ENCODE measurements around the gene ZNF471.

DNA sequence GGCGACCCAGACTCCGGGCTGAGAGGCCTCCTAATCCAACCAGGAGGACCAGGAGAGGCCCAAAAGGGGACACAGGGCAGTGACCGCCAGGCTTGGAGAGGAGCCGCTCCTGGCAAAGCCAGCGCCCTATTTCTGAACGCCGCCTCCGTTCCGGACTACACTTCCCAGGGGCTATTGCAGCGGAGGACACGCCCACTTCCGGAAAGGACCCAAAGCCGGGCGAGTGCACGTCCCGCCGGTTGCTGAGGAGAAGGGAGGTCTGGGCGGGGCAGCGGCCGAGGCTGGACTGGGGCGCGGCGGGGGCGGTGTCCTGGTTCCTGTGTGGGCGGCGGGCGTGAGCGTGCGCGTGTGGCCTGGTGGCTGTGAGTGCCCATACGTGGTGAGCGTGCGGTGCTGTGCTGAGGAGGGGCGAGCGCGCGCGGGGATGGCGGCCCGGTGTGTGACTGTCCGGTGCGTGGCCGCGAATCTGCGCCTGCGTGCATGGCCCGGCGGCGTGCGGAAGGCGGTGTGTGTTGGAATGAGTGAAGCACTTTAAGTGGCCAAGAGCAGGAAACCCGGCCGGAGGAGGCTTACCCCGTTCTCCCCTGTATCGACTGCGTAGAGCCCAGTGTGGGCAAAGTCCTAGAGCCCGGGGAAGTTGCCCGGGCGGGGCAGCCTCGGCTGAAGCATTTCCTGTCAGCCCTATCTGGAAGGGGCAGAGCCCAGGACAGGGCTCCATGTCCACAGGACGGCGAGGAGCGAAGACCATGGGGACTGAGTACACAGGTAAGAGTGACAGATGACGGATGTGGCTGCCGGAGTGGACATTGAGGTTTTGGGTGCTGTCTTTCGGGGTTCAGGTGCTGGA, 59.8 kb downstream of the ZNF471 start, which contains the start of gene ZNF470:
- TF ChIP-seq, protein P1, sequence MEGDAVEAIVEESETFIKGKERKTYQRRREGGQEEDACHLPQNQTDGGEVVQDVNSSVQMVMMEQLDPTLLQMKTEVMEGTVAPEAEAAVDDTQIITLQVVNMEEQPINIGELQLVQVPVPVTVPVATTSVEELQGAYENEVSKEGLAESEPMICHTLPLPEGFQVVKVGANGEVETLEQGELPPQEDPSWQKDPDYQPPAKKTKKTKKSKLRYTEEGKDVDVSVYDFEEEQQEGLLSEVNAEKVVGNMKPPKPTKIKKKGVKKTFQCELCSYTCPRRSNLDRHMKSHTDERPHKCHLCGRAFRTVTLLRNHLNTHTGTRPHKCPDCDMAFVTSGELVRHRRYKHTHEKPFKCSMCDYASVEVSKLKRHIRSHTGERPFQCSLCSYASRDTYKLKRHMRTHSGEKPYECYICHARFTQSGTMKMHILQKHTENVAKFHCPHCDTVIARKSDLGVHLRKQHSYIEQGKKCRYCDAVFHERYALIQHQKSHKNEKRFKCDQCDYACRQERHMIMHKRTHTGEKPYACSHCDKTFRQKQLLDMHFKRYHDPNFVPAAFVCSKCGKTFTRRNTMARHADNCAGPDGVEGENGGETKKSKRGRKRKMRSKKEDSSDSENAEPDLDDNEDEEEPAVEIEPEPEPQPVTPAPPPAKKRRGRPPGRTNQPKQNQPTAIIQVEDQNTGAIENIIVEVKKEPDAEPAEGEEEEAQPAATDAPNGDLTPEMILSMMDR (IDR thresholded peaks at IDR 0.05), result no peak
- no peak for TF ChIP-seq ZFX (IDR thresholded peaks at IDR 0.05; ENCODE audit: borderline replicate concordance)
